AG04450 (cell line): ENCODE data around the gene NDUFS4. TPM values are rescaled to one million over a fixed set of nuclear protein-coding genes. Genes with fewer than 3 reads are reported as not detected.

Source experiments
- CTCF ChIA-PET: fragments of 300-600, 350-600 bp; formaldehyde crosslinking; extraction: SDS; loops from one replicate; lab custom pipeline; 2022; ENCODE audit warnings: antibody characterized with exemption, inconsistent platforms; lab: Charles Lee
- POLR2A ChIA-PET: fragments of 350-600 bp; formaldehyde crosslinking; extraction: SDS; loops from one replicate; lab custom pipeline; 2021; ENCODE audit warnings: antibody characterized with exemption, inconsistent platforms; lab: Yijun Ruan, JAX
- DNase-seq: peaks from one replicate; pipeline ENCODE4 v3.0.0-alpha.2; 2011; ENCODE audit warnings: low read depth, low spot score
- H3K27ac ChIP-seq: one replicate; pipeline ENCODE4 v1.5.1; 2012; ENCODE audit warnings: low read depth, low read length, control low read depth
- H3K27me3 ChIP-seq: one replicate; pipeline ENCODE4 v1.6.0; 2012; ENCODE audit warnings: low read length; ENCODE audit not compliant: control insufficient read depth, insufficient read depth
- H3K4me3 ChIP-seq: 2 replicates; pipeline ENCODE4 v1.5.1; 2011; ENCODE audit warnings: mild to moderate bottlenecking, low read depth, low read length, control low read depth
- H3K9me3 ChIP-seq: 2 replicates; pipeline ENCODE4 v1.5.1; 2012; ENCODE audit warnings: low read length; ENCODE audit not compliant: control insufficient read depth, insufficient read depth
- polyA plus RNA-seq: library from polyadenylated mRNA; depleted of rRNA; stranded (reverse); fragments of >200 nt; gene quantifications from 2 replicates; pipeline ENCODE4 v1.2.3, GENCODE V29; 2011
- TF ChIP-seq, protein P1 (sequence below): IDR thresholded peaks from 2 replicates; pipeline ENCODE4 v1.5.1; 2011; ENCODE audit warnings: low read depth, low read length, control low read depth, inconsistent platforms

The NDUFS4 gene
- polyA plus RNA-seq, 1 experiment: 201 TPM

DNA sequence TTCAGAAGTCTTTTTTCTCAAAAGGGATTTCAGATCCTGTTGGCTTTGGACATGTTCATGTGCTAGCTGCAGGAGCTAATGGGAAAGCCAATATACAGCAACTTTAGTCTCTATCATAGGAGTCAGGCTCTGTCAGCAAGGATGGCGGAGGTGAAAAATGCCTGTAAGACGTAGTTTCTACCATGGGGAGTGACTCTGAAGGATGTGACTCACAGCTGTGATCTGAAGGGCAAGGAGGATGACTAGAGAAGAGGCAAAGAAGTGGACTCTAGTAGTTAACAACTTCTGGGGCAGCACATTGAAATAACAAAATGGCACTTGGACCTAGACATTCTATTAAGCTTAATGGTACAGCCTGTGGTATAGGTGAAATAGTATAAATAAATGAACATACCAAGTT, 3.1 kb upstream of the NDUFS4 start:
- ChIA-PET POLR2A (no interaction called here), CTCF (interaction anchor here (0.7 kb wide), 1 partner anchor 556 kb away, joined by 4 read pairs; no protein-coding TSS in a partner anchor)
- TF ChIP-seq, protein P1, sequence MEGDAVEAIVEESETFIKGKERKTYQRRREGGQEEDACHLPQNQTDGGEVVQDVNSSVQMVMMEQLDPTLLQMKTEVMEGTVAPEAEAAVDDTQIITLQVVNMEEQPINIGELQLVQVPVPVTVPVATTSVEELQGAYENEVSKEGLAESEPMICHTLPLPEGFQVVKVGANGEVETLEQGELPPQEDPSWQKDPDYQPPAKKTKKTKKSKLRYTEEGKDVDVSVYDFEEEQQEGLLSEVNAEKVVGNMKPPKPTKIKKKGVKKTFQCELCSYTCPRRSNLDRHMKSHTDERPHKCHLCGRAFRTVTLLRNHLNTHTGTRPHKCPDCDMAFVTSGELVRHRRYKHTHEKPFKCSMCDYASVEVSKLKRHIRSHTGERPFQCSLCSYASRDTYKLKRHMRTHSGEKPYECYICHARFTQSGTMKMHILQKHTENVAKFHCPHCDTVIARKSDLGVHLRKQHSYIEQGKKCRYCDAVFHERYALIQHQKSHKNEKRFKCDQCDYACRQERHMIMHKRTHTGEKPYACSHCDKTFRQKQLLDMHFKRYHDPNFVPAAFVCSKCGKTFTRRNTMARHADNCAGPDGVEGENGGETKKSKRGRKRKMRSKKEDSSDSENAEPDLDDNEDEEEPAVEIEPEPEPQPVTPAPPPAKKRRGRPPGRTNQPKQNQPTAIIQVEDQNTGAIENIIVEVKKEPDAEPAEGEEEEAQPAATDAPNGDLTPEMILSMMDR: no peak
- H3K27me3 ChIP-seq: no peaks in the 10 kb centered on the region
- DNase-seq: no peak
- H3K27ac ChIP-seq: no peak overlapping the region
- no peak overlapping the region for H3K4me3 ChIP-seq
- H3K9me3 ChIP-seq: no peaks in the 10 kb centered on the region

DNA sequence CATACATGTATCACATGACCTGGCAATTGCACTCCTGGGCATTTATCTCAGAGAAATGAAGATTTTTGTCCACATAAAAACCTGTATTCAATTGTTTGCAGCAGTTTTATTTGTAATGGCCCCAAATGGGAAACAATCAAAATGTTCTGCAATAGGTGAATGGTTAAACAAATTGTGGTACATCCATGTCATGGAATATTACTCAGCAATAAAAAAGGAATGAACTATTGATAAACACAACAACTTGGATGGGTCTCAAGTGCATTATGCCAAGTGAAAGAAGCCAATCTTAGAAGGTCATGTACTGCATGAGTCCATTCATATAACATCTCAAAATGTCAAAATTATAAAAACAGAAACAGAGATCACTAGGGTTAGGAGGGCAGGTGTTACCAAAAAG, 1.5 kb upstream of the NDUFS4 start:
- POLR2A ChIA-PET: no interaction called here

DNA sequence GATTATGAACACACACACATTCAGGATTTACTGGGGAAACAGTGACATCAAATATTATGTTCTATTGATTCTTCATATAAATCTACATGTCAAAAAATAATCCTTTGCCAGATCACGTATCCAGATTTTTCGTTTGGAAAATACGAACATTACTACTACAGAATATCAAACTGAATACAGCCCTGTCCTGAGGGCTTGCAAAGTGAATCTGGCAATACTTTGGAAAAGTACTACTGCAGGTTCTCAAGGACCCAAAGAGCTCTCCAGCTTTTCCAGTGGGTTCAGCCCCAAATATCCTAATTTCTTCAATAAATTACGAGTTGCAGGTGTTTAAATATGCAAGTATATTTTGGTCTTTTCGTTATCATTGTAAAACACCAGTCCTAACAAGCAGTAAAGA, 411 bp upstream of the NDUFS4 start:
- POLR2A ChIA-PET: no interaction called here
- TF ChIP-seq, protein P1: no peak
- CTCF ChIA-PET: interaction anchor here (0.9 kb wide), 1 partner anchor 298 kb away, joined by 3 read pairs; no protein-coding TSS in a partner anchor
- peak overlapping the region; percentile 94 for H3K4me3 ChIP-seq
- H3K27ac ChIP-seq: no peak overlapping the region
- no peaks in the 10 kb centered on the region for H3K9me3 ChIP-seq
- H3K27me3 ChIP-seq: no peaks in the 10 kb centered on the region
- no peak for DNase-seq

More for the DNA sequence above, 1.5 kb upstream of the NDUFS4 start:
- H3K27ac ChIP-seq: no peak overlapping the region
- H3K9me3 ChIP-seq: no peaks in the 10 kb centered on the region
- no peak overlapping the region for H3K4me3 ChIP-seq
- TF ChIP-seq, protein P1: no peak
- no peak for DNase-seq
- CTCF ChIA-PET: no interaction called here
- H3K27me3 ChIP-seq: no peaks in the 10 kb centered on the region

DNA sequence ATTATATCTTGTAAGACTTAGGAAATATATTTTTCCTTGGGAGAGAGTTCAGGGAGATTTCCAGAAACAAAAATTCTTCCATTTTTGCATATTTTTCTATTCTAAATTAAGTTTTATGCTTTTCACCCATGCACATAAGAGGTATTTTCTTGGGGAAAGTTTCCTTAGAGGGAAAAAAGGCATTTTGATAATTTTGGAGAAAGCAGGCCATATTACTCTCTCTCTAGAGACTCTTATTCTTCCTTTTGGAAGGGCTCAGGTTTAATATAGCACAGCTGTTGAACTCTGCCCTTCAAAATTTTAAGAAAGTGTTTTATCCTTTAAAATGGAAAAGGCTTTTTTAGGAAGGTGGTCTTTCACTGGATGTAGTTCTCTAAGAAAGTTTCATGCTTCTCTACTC, 8.0 kb downstream of the NDUFS4 start:
- H3K27me3 ChIP-seq: no peaks in the 10 kb centered on the region
- TF ChIP-seq, protein P1: no peak
- ChIA-PET CTCF (no interaction called here), POLR2A (no interaction called here)
- no peak overlapping the region for H3K27ac ChIP-seq
- no peak overlapping the region for H3K4me3 ChIP-seq
- no peaks in the 10 kb centered on the region for H3K9me3 ChIP-seq
- no peak for DNase-seq

DNA sequence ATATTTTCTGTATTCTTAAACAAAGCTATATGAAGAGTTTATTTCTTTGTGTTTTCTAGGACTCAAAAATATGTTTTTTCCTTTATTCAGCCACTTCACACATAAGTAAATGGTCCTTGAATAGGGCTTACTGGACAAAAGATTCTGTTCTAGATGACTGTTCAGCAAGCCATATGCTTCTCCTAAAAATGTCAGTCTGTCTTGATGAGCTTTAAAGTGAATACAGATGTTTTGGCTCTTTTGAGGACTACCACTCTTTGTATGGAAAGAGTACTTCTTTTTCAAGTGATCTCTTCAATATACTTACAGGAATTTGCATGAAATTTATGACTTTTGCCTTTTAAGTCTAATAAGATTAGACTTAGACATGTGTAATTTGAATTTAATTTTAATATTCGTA, 8.4 kb downstream of the NDUFS4 start:
- no peak overlapping the region for H3K27ac ChIP-seq
- TF ChIP-seq, protein P1: no peak
- no peaks in the 10 kb centered on the region for H3K27me3 ChIP-seq
- H3K4me3 ChIP-seq: no peak overlapping the region
- no peak for DNase-seq
- no peaks in the 10 kb centered on the region for H3K9me3 ChIP-seq
- ChIA-PET POLR2A (no interaction called here), CTCF (no interaction called here)
